Osteocyte (in vitro differentiated cells): ENCODE data around the gene INSM1. TPM values are rescaled to one million over a fixed set of nuclear protein-coding genes. Genes with fewer than 3 reads are reported as not detected.

Source experiments
- DNase-seq: peaks from one replicate; pipeline ENCODE4 v3.0.0; 2021; ENCODE audit warnings: mixed read lengths; ENCODE audit not compliant: unreplicated experiment; ENCODE audit errors: extremely low spot score
- H3K27ac Mint-ChIP-seq: one replicate; pipeline ENCODE4 v1.8.0; 2021; ENCODE audit warnings: mild to moderate bottlenecking, mixed read lengths; ENCODE audit not compliant: unreplicated experiment
- H3K27me3 Mint-ChIP-seq: one replicate; pipeline ENCODE4 v1.8.0; 2021; ENCODE audit warnings: mixed read lengths; ENCODE audit not compliant: unreplicated experiment
- H3K36me3 Mint-ChIP-seq: one replicate; pipeline ENCODE4 v1.8.0; 2021; ENCODE audit warnings: mixed read lengths; ENCODE audit not compliant: unreplicated experiment
- H3K4me1 Mint-ChIP-seq: one replicate; pipeline ENCODE4 v1.8.0; 2021; ENCODE audit warnings: mixed read lengths; ENCODE audit not compliant: unreplicated experiment
- H3K4me3 Mint-ChIP-seq: one replicate; pipeline ENCODE4 v1.8.0; 2021; ENCODE audit warnings: mild to moderate bottlenecking, moderate library complexity, mixed read lengths; ENCODE audit not compliant: unreplicated experiment
- H3K9me3 Mint-ChIP-seq: one replicate; pipeline ENCODE4 v1.8.0; 2021; ENCODE audit warnings: mixed read lengths; ENCODE audit not compliant: unreplicated experiment
- total RNA-seq: library from RNA; stranded (reverse); gene quantifications from 2 replicates; pipeline ENCODE4 v1.2.1, GENCODE V29; 2021
- TF ChIP-seq, protein P1 (sequence below): fragments of 200-600 bp; sonication (generic); IDR thresholded peaks from 2 replicates; pipeline ENCODE4 v1.5.0; 2021; ENCODE audit warnings: antibody characterized with exemption, mild to moderate bottlenecking, moderate library complexity

The INSM1 gene
- total RNA-seq, 1 donor from 2014 or later: not detected

DNA sequence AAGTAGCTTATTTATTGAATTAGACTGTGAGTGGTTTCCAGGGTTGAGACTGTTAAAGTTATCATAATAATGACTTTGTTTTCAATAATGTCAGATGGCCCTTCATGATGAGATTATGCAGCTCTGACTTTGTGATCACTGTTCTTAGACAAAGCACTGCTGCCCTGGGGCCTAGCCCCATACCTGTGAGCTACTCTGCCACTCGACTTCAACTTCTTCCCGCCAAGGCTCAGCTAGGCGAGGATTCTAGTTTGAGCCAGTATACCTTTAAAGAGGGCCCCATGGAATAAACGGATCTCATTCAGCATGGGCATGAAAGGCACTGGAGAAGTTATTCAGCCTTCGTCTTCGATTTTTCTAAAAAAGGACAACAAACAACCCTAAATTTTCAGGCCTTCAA, 45.0 kb upstream of the INSM1 start:
- H3K27me3 Mint-ChIP-seq: peaks cover 12% of the 10 kb centered on the region
- DNase-seq: no peak
- peaks cover 3% of the 10 kb centered on the region for H3K9me3 Mint-ChIP-seq
- H3K36me3 Mint-ChIP-seq: no peaks in the 10 kb centered on the region
- no peak overlapping the region for H3K27ac Mint-ChIP-seq
- H3K4me1 Mint-ChIP-seq: no peaks in the 10 kb centered on the region
- TF ChIP-seq, protein P1, sequence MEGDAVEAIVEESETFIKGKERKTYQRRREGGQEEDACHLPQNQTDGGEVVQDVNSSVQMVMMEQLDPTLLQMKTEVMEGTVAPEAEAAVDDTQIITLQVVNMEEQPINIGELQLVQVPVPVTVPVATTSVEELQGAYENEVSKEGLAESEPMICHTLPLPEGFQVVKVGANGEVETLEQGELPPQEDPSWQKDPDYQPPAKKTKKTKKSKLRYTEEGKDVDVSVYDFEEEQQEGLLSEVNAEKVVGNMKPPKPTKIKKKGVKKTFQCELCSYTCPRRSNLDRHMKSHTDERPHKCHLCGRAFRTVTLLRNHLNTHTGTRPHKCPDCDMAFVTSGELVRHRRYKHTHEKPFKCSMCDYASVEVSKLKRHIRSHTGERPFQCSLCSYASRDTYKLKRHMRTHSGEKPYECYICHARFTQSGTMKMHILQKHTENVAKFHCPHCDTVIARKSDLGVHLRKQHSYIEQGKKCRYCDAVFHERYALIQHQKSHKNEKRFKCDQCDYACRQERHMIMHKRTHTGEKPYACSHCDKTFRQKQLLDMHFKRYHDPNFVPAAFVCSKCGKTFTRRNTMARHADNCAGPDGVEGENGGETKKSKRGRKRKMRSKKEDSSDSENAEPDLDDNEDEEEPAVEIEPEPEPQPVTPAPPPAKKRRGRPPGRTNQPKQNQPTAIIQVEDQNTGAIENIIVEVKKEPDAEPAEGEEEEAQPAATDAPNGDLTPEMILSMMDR: no peak
- H3K4me3 Mint-ChIP-seq: no peak overlapping the region

DNA sequence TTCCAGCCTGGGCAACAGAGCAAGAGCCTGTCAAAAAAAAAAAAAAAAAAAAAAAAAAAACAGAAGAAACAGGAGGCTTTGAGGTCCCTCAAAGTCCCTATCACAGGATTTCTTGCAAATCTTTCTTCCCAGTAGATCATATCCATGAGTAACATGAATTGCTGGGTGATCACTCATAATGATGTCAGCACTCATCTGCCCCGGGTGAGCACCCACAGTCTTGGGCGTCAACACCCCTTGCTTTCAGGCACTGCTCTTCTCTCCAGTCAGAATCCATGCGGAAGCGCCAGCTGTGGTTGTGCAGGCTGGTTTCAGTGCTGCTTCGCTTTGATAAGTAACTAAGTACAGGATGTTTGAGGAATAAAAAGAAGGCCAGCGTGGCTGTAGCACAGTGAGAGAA, 40.2 kb upstream of the INSM1 start:
- Mint-ChIP-seq H3K4me1 (no peaks in the 10 kb centered on the region), H3K27ac (no peak overlapping the region), H3K36me3 (no peaks in the 10 kb centered on the region), H3K27me3 (peaks cover 17% of the 10 kb centered on the region), H3K4me3 (no peak overlapping the region), H3K9me3 (no peaks in the 10 kb centered on the region)
- TF ChIP-seq, protein P1: no peak
- DNase-seq: no peak

DNA sequence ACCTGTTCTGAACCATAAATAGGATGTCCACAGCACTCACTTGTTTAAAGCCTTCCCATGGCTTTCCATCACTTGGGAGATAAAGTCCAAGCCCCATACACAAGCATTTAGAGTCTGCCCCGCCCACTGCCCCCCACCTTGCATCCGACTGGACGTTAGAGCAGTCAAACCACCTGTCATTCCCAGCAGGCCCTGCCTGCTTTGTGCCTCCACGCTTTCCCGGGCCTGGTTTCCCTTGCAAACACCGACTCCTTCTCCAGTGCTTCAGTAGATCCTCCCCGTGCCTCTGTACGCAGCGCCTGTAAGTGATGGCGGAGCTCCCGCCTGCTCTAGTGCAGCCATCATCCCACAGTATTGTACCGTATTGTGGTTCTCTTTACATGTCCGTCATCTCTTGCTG, 38.3 kb upstream of the INSM1 start:
- no peak for DNase-seq
- Mint-ChIP-seq H3K4me3 (no peak overlapping the region), H3K36me3 (no peaks in the 10 kb centered on the region), H3K4me1 (no peaks in the 10 kb centered on the region), H3K27ac (no peak overlapping the region), H3K27me3 (peaks cover 14% of the 10 kb centered on the region), H3K9me3 (no peaks in the 10 kb centered on the region)
- TF ChIP-seq, protein P1: no peak

DNA sequence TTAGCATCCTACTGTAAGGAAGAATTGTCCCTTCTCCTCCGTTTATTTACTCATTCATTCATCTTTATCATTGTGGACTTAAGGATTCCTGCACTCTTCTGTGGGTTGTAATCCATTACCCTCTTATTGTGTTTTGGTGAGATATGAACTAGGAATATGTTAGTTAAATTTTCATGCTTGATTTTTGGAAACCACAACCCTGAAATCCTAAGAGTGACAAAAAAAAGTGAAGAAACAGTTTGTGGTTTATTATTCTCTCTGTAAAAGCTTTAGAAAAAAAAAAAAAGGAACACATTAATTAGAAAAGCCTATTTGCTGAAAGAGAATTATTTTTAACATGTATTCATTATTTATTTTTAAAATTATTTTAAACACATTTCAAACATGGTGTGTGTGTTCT, 36.7 kb upstream of the INSM1 start:
- TF ChIP-seq, protein P1: no peak
- DNase-seq: no peak
- H3K27me3 Mint-ChIP-seq: peaks cover 5% of the 10 kb centered on the region
- no peaks in the 10 kb centered on the region for H3K4me1 Mint-ChIP-seq
- H3K27ac Mint-ChIP-seq: no peak overlapping the region
- no peaks in the 10 kb centered on the region for H3K36me3 Mint-ChIP-seq
- peaks cover 8% of the 10 kb centered on the region for H3K9me3 Mint-ChIP-seq
- no peak overlapping the region for H3K4me3 Mint-ChIP-seq

DNA sequence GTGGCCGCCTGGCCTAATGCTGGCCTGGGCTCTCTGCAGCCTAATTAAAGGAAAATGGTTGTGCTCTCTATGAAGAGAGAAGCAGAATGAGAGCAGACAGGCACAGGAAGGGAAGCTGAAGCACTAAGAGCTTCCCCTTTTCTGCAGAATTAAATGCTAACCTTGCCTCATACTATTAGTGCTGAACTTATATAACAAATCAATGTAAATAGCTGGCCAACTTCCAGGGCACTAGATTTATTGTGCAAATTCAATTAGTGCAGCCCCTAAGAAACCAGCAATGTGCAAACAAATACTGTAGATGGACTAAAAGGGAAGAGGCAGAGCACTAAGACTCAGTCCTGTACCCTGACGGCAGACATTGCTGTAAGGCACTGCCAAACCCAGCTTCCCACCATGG, 36.1 kb upstream of the INSM1 start:
- H3K36me3 Mint-ChIP-seq: no peaks in the 10 kb centered on the region

More for the DNA sequence above, 36.1 kb upstream of the INSM1 start:
- Mint-ChIP-seq H3K9me3 (peaks cover 8% of the 10 kb centered on the region), H3K27me3 (peaks cover 5% of the 10 kb centered on the region), H3K27ac (no peak overlapping the region), H3K4me3 (no peak overlapping the region), H3K4me1 (no peaks in the 10 kb centered on the region)
- no peak for DNase-seq
- TF ChIP-seq, protein P1: no peak
